ENCODE results near the gene CDH26.

CDH26 gene

GRCh38 chr20:59958123-59958522 lies at the start of gene CDH26:
CDH26 (plus strand) TSS chr20:59958423; CDS start chr20:59958727, 304 bp downstream.
- DNase-seq (ENCODE audit: low spot score): no peak

GRCh38 chr20:59908855-59909254 lies 49.4 kb upstream of the CDH26 start:
- DNase-seq (ENCODE audit: low spot score): no peak

GRCh38 chr20:59911041-59911440 lies 47.2 kb upstream of the CDH26 start:
- DNase-seq (ENCODE audit: low spot score): no peak

GRCh38 chr20:59912609-59913008 lies 45.6 kb upstream of the CDH26 start:
- DNase-seq (ENCODE audit: low spot score): no peak

- DNase-seq (ENCODE audit: low spot score): no peak
Measured at GRCh38 chr20:59920944-59921343, 37.3 kb upstream of the CDH26 start.

GRCh38 chr20:59923514-59923913 lies 34.7 kb upstream of the CDH26 start:
- no peak for DNase-seq (ENCODE audit: low spot score)

GRCh38 chr20:59925359-59925758 lies 32.9 kb upstream of the CDH26 start:
- no peak for DNase-seq (ENCODE audit: low spot score)

- DNase-seq (ENCODE audit: low spot score): no peak
Measured at GRCh38 chr20:59925899-59926298, 32.3 kb upstream of the CDH26 start.

- DNase-seq (ENCODE audit: low spot score): no peak
Measured at GRCh38 chr20:59931511-59932312, 26.5 kb upstream of the CDH26 start.

GRCh38 chr20:59932616-59933295 lies 25.5 kb upstream of the CDH26 start:
- no peak for DNase-seq (ENCODE audit: low spot score)

GRCh38 chr20:59933296-59933848 lies 24.9 kb upstream of the CDH26 start, which contains the start of gene SYCP2:
SYCP2 (minus strand) TSS chr20:59933637; CDS start chr20:59922413, 11,224 bp downstream.
- no peak for DNase-seq (ENCODE audit: low spot score)

GRCh38 chr20:59933849-59934585 lies 24.2 kb upstream of the CDH26 start:
- DNase-seq (ENCODE audit: low spot score): peak; percentile 84

GRCh38 chr20:59935457-59936185 lies 22.6 kb upstream of the CDH26 start:
- no peak for DNase-seq (ENCODE audit: low spot score)

- DNase-seq (ENCODE audit: low spot score): no peak
Measured at GRCh38 chr20:59936409-59936808, 21.8 kb upstream of the CDH26 start.

- DNase-seq (ENCODE audit: low spot score): no peak
Measured at GRCh38 chr20:59937150-59937549, 21.1 kb upstream of the CDH26 start.

- no peak for DNase-seq (ENCODE audit: low spot score)
Measured at GRCh38 chr20:59938221-59938620, 20.0 kb upstream of the CDH26 start.

GRCh38 chr20:59938696-59939051 lies 19.5 kb upstream of the CDH26 start:
- no peak for DNase-seq (ENCODE audit: low spot score)

GRCh38 chr20:59939052-59939878 lies 19.0 kb upstream of the CDH26 start:
- no peak for DNase-seq (ENCODE audit: low spot score)

GRCh38 chr20:59939879-59940128 lies 18.4 kb upstream of the CDH26 start:
- DNase-seq (ENCODE audit: low spot score): no peak

- peak; percentile 96 for DNase-seq (ENCODE audit: low spot score)
Measured at GRCh38 chr20:59940129-59940955, 17.9 kb upstream of the CDH26 start, which contains the start of the genes FAM217B and PPP1R3D. FAM217B (plus strand) TSS chr20:59940389; CDS start chr20:59943944, 3,555 bp downstream. PPP1R3D (minus strand) TSS chr20:59940305; CDS start chr20:59939931, 374 bp downstream.
